LNCaP clone FGC (cell line): Measurements from ENCODE around the gene FCN2.

ENCODE experiments used
- DNase-seq: peaks from one replicate; pipeline ENCODE4 v3.0.0-alpha.2; 2011; ENCODE audit warnings: low read depth
- H3K4me3 ChIP-seq: 2 replicates; pipeline ENCODE4 v1.5.1; 2011; ENCODE audit warnings: mild to moderate bottlenecking, low read depth, low read length, control low read depth
- TF ChIP-seq, protein P1 (sequence below): IDR thresholded peaks from 2 replicates; pipeline ENCODE4 v1.5.1; 2012; ENCODE audit warnings: mild to moderate bottlenecking; ENCODE audit not compliant: control insufficient read depth, insufficient read depth; ENCODE audit errors: extremely low read depth

FCN2 gene

DNA sequence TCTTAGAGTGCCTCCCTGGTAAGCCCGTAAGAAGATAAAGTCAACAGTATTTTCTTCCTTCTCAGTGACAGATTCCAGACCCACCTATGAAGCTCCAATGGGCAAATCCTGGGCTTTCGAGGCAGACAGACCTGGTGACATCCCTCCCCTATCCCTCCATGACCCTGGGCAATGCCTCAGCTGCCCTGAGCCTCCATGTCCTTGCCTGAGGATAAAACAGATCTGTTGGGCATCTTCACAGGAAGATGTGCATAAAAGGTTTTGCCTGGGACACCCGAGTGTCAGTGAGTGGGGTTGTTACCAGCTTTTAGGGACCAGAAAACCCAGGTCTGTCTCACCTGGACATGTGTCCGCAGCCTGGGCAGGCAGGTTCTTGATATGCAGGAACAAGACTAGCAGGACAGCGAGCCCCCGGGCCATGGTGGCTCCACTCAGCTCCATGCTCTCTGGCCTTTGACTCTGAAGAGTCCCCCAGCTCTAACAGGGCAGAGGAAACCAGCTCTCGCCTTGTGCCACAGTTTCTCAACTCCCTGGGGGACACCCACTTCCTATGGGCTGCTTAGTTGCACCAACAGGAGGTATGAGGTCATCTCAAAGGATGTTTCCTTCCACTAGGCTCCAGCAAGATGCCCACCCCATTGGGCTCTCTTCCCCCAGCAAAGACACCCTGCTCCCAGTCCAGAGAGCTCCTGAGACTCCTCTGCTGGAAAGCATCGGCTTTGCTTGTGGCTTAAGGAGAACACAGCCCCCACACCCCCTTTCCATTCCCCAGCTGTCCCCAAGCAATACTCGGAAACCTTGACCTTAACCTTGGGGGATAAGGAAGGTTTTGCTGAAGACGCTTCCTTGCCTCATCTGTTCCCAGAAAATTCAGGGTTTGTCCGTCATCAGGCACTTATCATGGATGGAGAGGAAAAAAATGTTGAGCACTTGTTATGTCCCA, 37.1 kb downstream of the FCN2 start, which contains the start of gene FCN1:
Gene FCN1, minus strand, starts transcription at position 482 of the 943 bp plus-strand sequence. Its CDS starts 41 bp downstream, at position 441.
- H3K4me3 ChIP-seq, result no peak within 1 kb of the TSS
- no peak for DNase-seq

DNA sequence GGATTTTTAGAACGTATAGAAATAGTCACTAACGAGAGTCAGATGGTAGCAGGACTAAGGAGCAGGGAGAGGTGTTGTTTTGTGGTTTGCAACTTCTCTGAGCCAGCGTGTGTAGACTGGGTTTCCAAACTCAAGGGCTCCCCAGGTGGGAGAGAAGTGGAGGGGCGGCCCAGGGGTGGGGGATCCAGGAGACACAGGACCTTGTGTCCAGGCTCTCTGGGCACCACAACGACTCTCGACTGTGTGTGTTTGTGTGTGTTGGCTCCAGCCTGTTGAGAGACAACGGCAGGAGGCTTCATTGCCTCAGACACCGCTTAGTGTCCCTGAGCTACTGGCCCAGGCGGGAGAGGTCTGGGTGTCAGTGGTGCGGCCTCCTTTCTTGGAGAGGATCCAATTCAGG, 38.0 kb downstream of the FCN2 start:
- no peak overlapping the region for H3K4me3 ChIP-seq
- TF ChIP-seq, protein P1, sequence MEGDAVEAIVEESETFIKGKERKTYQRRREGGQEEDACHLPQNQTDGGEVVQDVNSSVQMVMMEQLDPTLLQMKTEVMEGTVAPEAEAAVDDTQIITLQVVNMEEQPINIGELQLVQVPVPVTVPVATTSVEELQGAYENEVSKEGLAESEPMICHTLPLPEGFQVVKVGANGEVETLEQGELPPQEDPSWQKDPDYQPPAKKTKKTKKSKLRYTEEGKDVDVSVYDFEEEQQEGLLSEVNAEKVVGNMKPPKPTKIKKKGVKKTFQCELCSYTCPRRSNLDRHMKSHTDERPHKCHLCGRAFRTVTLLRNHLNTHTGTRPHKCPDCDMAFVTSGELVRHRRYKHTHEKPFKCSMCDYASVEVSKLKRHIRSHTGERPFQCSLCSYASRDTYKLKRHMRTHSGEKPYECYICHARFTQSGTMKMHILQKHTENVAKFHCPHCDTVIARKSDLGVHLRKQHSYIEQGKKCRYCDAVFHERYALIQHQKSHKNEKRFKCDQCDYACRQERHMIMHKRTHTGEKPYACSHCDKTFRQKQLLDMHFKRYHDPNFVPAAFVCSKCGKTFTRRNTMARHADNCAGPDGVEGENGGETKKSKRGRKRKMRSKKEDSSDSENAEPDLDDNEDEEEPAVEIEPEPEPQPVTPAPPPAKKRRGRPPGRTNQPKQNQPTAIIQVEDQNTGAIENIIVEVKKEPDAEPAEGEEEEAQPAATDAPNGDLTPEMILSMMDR, result no peak
- DNase-seq, result no peak

More for the DNA sequence above, 37.1 kb downstream of the FCN2 start, which contains the start of gene FCN1:
- TF ChIP-seq, protein P1, result no peak

DNA sequence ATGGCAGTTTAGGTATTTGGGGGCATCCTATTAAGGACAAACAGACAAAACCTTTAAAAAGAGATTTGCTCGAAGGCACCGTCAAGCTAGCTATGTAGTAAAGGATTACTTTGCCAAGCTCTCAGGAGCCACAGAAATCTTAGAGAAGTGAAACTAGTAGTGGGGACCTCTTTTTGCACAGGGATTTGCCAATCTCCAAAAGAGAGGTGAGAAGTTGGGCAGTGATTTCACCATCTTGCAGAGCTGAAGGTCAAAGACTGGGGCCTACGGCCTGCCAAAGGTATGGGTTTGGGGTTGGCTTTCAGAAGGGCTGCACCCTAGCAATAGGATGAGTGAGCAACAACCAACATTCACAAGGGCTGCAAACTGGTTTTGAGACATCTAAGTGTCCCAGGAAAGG, 38.7 kb downstream of the FCN2 start:
- DNase-seq, result no peak
- TF ChIP-seq, protein P1, result no peak
- H3K4me3 ChIP-seq, result no peak overlapping the region

DNA sequence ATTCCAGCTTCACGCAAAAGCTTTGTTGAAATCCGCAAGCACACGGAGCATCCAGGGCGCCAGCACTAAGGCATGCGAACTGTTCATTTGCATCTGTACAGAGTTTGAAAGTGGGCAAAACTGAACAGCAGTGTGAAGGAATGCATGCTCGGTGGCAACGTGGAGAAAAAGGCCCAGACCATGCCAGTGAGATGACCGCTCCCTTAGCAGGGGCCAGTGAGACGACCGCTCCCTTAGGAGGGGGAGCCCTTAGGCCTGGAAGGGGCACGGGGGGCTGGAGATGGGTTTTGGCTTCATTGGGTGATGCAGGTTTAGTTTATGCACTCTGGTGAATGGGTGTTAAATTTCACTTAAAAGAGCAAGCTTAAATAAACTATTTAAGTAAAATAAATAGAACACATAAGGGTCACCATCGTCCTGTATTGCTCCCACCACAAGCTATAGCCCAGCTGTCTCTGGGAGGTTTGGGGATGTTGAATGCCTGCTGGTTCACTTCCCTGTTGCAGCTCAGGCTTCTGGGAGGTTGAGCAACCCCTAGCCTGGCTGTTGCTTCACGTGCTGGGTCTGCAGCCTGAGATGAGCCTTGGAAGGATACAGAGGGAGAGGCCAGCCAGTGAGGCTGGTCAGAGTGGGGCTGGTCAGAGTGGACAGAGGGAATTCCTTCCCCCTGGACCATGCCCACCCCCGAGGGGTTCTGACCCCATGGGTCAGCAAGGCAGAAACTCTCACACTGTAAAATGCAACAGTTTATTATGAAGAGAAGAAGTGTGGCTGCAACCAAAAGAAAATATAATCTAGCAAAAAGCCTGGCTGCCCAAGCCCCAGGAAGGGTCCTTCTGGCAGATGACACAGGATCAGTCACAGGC, 41.7 kb downstream of the FCN2 start:
- TF ChIP-seq, protein P1, result no peak
- DNase-seq, result no peak
- H3K4me3 ChIP-seq, result no peak overlapping the region

DNA sequence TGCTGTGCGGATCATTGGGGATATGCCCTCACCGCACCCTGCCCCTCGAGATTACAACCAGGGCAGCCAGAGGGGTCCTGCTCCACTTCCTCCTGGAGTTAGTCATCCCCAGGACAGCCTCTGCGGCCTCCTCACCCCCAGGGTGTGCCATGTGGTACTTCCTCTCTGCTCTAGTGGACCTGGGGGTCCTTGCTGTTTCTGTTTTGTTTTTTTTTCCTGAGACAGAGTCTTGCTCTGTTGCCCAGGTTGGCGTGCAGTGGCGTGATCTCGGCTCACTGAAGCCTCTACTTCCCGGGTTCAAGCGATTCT, 42.3 kb downstream of the FCN2 start:
- TF ChIP-seq, protein P1, result no peak

DNA sequence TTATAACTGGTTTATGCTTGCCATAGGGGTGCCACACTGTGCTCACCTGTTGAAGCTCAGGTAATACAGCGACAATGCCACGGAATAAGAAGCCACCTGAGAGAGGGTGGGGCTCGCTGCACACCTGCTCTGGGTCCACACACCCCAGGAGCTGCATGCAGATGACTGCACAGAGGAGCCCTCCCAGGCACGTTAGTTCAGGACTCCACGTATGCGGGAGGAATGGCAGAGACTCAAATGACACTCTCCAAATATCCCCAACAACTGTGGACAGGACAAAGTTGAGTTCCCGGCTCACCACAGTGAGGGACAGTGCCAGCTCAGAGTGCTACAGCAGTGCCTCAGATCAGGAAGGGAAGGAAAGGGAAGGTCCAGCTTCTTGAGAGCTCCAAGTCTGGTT, 42.9 kb downstream of the FCN2 start:
- no peak for DNase-seq
- TF ChIP-seq, protein P1, result no peak
- H3K4me3 ChIP-seq, result no peak overlapping the region

More for the DNA sequence above, 42.3 kb downstream of the FCN2 start:
- no peak for DNase-seq
- H3K4me3 ChIP-seq, result no peak overlapping the region
